HG02763 (cell line): ENCODE data around the gene KCNH1.

Experiments
- ATAC-seq: cut with Tn5 transposase; IDR thresholded peaks from one replicate; pipeline ENCODE4 v1.9.1; 2021; ENCODE audit warnings: mild to moderate bottlenecking, moderate library complexity; ENCODE audit not compliant: unreplicated experiment

KCNH1 gene

GRCh38 chr1:211133836-211134669 lies at the start of gene KCNH1:
KCNH1 (minus strand) TSS chr1:211134148; CDS start chr1:211133945, 203 bp downstream.
- ATAC-seq, result peak; percentile 84

GRCh38 chr1:211182746-211183145 lies 48.8 kb upstream of the KCNH1 start:
- ATAC-seq, result no peak

GRCh38 chr1:211174375-211174774 lies 40.4 kb upstream of the KCNH1 start:
- ATAC-seq, result no peak

- ATAC-seq, result no peak
Observed at GRCh38 chr1:211172657-211173056, 38.7 kb upstream of the KCNH1 start.

- ATAC-seq, result no peak
Observed at GRCh38 chr1:211169353-211169752, 35.4 kb upstream of the KCNH1 start.

- no peak for ATAC-seq
Observed at GRCh38 chr1:211158866-211159265, 24.9 kb upstream of the KCNH1 start.

- no peak for ATAC-seq
Observed at GRCh38 chr1:211155040-211155439, 21.1 kb upstream of the KCNH1 start.

- ATAC-seq, result no peak
Observed at GRCh38 chr1:211153932-211154331, 20.0 kb upstream of the KCNH1 start.

GRCh38 chr1:211148366-211148765 lies 14.4 kb upstream of the KCNH1 start:
- no peak for ATAC-seq

GRCh38 chr1:211145944-211146343 lies 12.0 kb upstream of the KCNH1 start:
- no peak for ATAC-seq

- ATAC-seq, result no peak
Observed at GRCh38 chr1:211135342-211135950, 1.5 kb upstream of the KCNH1 start.

GRCh38 chr1:211133393-211133835 lies 534 bp downstream of the KCNH1 start:
- no peak for ATAC-seq

GRCh38 chr1:211132721-211133392 lies 1.1 kb downstream of the KCNH1 start:
- no peak for ATAC-seq

- no peak for ATAC-seq
Observed at GRCh38 chr1:211129776-211130175, 4.2 kb downstream of the KCNH1 start.

- ATAC-seq, result no peak
Observed at GRCh38 chr1:211127166-211127565, 6.8 kb downstream of the KCNH1 start.

- ATAC-seq, result no peak
Observed at GRCh38 chr1:211126622-211127021, 7.3 kb downstream of the KCNH1 start.

- ATAC-seq, result no peak
Observed at GRCh38 chr1:211118407-211119102, 15.4 kb downstream of the KCNH1 start.

- no peak for ATAC-seq
Observed at GRCh38 chr1:211114446-211114845, 19.5 kb downstream of the KCNH1 start.

- ATAC-seq, result no peak
Observed at GRCh38 chr1:211113566-211113965, 20.4 kb downstream of the KCNH1 start.

- no peak for ATAC-seq
Observed at GRCh38 chr1:211111351-211111750, 22.6 kb downstream of the KCNH1 start.

GRCh38 chr1:211101481-211101880 lies 32.5 kb downstream of the KCNH1 start:
- ATAC-seq, result no peak
